DOHH2 (cell line): ENCODE data around the gene DUSP2.

Experiments used
- H3F3A ChIP-seq: fragments of 200-600 bp; sonication (generic), shearing (Covaris generic); 2 replicates; pipeline ENCODE4 v1.6.0; 2016; ENCODE audit warnings: antibody characterized with exemption, mild to moderate bottlenecking; ENCODE audit not compliant: control insufficient read depth, insufficient read depth
- H3K27ac ChIP-seq: fragments of 200-600 bp; sonication (generic); 2 replicates; pipeline ENCODE4 v1.5.1; 2014; ENCODE audit warnings: low read depth, mild to moderate bottlenecking, low read length, moderate library complexity
- H3K27me3 ChIP-seq: fragments of 200-600 bp; sonication (generic); 2 replicates; pipeline ENCODE4 v1.6.1; 2014; ENCODE audit warnings: mild to moderate bottlenecking, low read length, mixed read lengths; ENCODE audit not compliant: control insufficient read depth
- H3K36me3 ChIP-seq: fragments of 200-600 bp; sonication (generic); 2 replicates; pipeline ENCODE4 v1.6.1; 2014; ENCODE audit warnings: mild to moderate bottlenecking, low read length, moderate library complexity, mixed read lengths; ENCODE audit not compliant: control insufficient read depth
- H3K4me1 ChIP-seq: fragments of 200-600 bp; sonication (generic); 2 replicates; pipeline ENCODE4 v1.6.1; 2014; ENCODE audit warnings: mild to moderate bottlenecking, low read length, mixed read lengths; ENCODE audit not compliant: control insufficient read depth
- H3K4me2 ChIP-seq: fragments of 200-600 bp; sonication (generic); 2 replicates; pipeline ENCODE4 v1.6.0; 2014; ENCODE audit warnings: mild to moderate bottlenecking, low read length, moderate library complexity
- H3K4me3 ChIP-seq: fragments of 200-600 bp; sonication (generic); 2 replicates; pipeline ENCODE4 v1.5.1; 2014; ENCODE audit warnings: mild to moderate bottlenecking, low read length, mixed read lengths
- H3K79me2 ChIP-seq: fragments of 200-600 bp; sonication (generic); 2 replicates; pipeline ENCODE4 v1.6.1; 2014; ENCODE audit warnings: mild to moderate bottlenecking, low read length, mixed read lengths; ENCODE audit not compliant: control insufficient read depth
- H3K9me2 ChIP-seq: fragments of 200-600 bp; sonication (generic); replicated peaks from 2 replicates; pipeline ENCODE4 v1.6.1; 2014; ENCODE audit warnings: mild to moderate bottlenecking, low read length, mixed read lengths; ENCODE audit not compliant: control insufficient read depth
- H3K9me3 ChIP-seq: fragments of 200-600 bp; sonication (generic); 2 replicates; pipeline ENCODE4 v1.6.1; 2014; ENCODE audit warnings: antibody characterized with exemption, low read length, mixed read lengths; ENCODE audit not compliant: control insufficient read depth, insufficient read depth
- H4K20me1 ChIP-seq: fragments of 200-600 bp; sonication (generic); 2 replicates; pipeline ENCODE4 v1.6.0; 2014; ENCODE audit warnings: low read depth, mild to moderate bottlenecking, antibody characterized with exemption, low read length, moderate library complexity; ENCODE audit not compliant: control insufficient read depth, insufficient read depth
- CTCF ChIP-seq: fragments of 200-600 bp; sonication (generic); IDR thresholded peaks from one replicate; pipeline ENCODE4 v1.5.1; 2014; ENCODE audit warnings: antibody characterized with exemption, mild to moderate bottlenecking, low read depth, low read length; ENCODE audit not compliant: poor library complexity, severe bottlenecking
- EZH2phosphoT487 ChIP-seq: fragments of 200-600 bp; sonication (generic); IDR thresholded peaks from 2 replicates; pipeline ENCODE4 v1.6.1; 2017; ENCODE audit warnings: borderline replicate concordance, mild to moderate bottlenecking, antibody characterized with exemption, low read length, moderate library complexity, mixed read lengths

The DUSP2 gene

GRCh38 chr2:96156926-96157648 is 11.8 kb upstream of the DUSP2 start:
- Histone ChIP-seq H3K4me3 (peak overlapping the region; percentile 35), H3K4me2 (peak overlapping the region; percentile 68), H3K9me2 (no peaks in the 10 kb centered on the region), H3F3A (peaks cover 11% of the 10 kb centered on the region), H3K79me2 (no peaks in the 10 kb centered on the region), H3K27me3 (no peaks in the 10 kb centered on the region), H3K9me3 (no peaks in the 10 kb centered on the region), H3K36me3 (no peaks in the 10 kb centered on the region), H4K20me1 (no peaks in the 10 kb centered on the region), H3K4me1 (peaks cover 76% of the 10 kb centered on the region), H3K27ac (peak overlapping the region; percentile 8; the same call in 1 of the 2 replicates)
- no peak for TF ChIP-seq CTCF

GRCh38 chr2:96156011-96156820 is 11.0 kb upstream of the DUSP2 start:
- Histone ChIP-seq H3K9me3 (no peaks in the 10 kb centered on the region), H3K27ac (no peak overlapping the region; the same call in 1 of the 2 replicates), H4K20me1 (no peaks in the 10 kb centered on the region), H3K9me2 (no peaks in the 10 kb centered on the region), H3K36me3 (no peaks in the 10 kb centered on the region), H3K4me1 (peaks cover 79% of the 10 kb centered on the region), H3K79me2 (no peaks in the 10 kb centered on the region), H3F3A (peaks cover 8% of the 10 kb centered on the region; the same call in 1 of the 2 replicates), H3K4me2 (peak overlapping the region; percentile 68), H3K4me3 (peak overlapping the region; percentile 35), H3K27me3 (no peaks in the 10 kb centered on the region)
- TF ChIP-seq CTCF (no peak), EZH2phosphoT487 (no peak)

GRCh38 chr2:96154506-96155380 is 9.5 kb upstream of the DUSP2 start:
- H3K4me2 ChIP-seq, result no peak overlapping the region
- H3K9me3 ChIP-seq, result no peaks in the 10 kb centered on the region
- H3K79me2 ChIP-seq, result no peaks in the 10 kb centered on the region
- TF ChIP-seq EZH2phosphoT487 (no peak), CTCF (no peak)
- no peaks in the 10 kb centered on the region for H3K9me2 ChIP-seq
- H3K4me3 ChIP-seq, result no peak overlapping the region
- no peaks in the 10 kb centered on the region for H3F3A ChIP-seq
- H4K20me1 ChIP-seq, result no peaks in the 10 kb centered on the region
- H3K27me3 ChIP-seq, result no peaks in the 10 kb centered on the region
- peaks cover 83% of the 10 kb centered on the region for H3K4me1 ChIP-seq
- no peaks in the 10 kb centered on the region for H3K36me3 ChIP-seq
- no peak overlapping the region for H3K27ac ChIP-seq
